Glutamatergic neuron (in vitro differentiated cells): ENCODE measurements around the gene SNX30. TPM values are rescaled to one million over a fixed set of nuclear protein-coding genes. Genes with fewer than 3 reads are reported as not detected.

Experiments used
- DNase-seq: peaks from one replicate; pipeline ENCODE4 v3.0.0; 2022
- H3K27ac Mint-ChIP-seq: one replicate; pipeline ENCODE4 v1.8.0; 2020; ENCODE audit warnings: mild to moderate bottlenecking, mixed read lengths, inconsistent platforms; ENCODE audit not compliant: unreplicated experiment
- H3K27me3 Mint-ChIP-seq: one replicate; pipeline ENCODE4 v1.8.0; 2020; ENCODE audit warnings: mild to moderate bottlenecking, moderate library complexity, mixed read lengths, inconsistent platforms; ENCODE audit not compliant: unreplicated experiment
- H3K36me3 Mint-ChIP-seq: one replicate; pipeline ENCODE4 v1.8.0; 2020; ENCODE audit warnings: mild to moderate bottlenecking, mixed read lengths, inconsistent platforms; ENCODE audit not compliant: unreplicated experiment
- H3K4me1 Mint-ChIP-seq: one replicate; pipeline ENCODE4 v1.8.0; 2020; ENCODE audit warnings: mild to moderate bottlenecking, low read depth, mixed read lengths, inconsistent platforms; ENCODE audit not compliant: unreplicated experiment
- H3K4me3 Mint-ChIP-seq: one replicate; pipeline ENCODE4 v1.8.0; 2020; ENCODE audit warnings: mild to moderate bottlenecking, mixed read lengths, inconsistent platforms; ENCODE audit not compliant: unreplicated experiment
- H3K9me3 Mint-ChIP-seq: one replicate; pipeline ENCODE4 v1.8.0; 2020; ENCODE audit warnings: mild to moderate bottlenecking, moderate library complexity, mixed read lengths, inconsistent platforms; ENCODE audit not compliant: unreplicated experiment
- total RNA-seq: library from RNA; stranded (reverse); fragmentation: NEBNext Ultra II Directional; extraction: Animal tissue kit (Norgen Biotek cat#: 25700); gene quantifications from one replicate; pipeline ENCODE4 v1.2.1, GENCODE V29; 2021; ENCODE audit not compliant: unreplicated experiment
- TF ChIP-seq, protein P1 (sequence below): fragments of 200-600 bp; sonication (generic); IDR thresholded peaks from one replicate; pipeline ENCODE4 v1.5.0; 2021; ENCODE audit not compliant: partially characterized antibody, unreplicated experiment

Gene SNX30
- total RNA-seq, 1 donor from 2014 or later, result 41.7 TPM

DNA sequence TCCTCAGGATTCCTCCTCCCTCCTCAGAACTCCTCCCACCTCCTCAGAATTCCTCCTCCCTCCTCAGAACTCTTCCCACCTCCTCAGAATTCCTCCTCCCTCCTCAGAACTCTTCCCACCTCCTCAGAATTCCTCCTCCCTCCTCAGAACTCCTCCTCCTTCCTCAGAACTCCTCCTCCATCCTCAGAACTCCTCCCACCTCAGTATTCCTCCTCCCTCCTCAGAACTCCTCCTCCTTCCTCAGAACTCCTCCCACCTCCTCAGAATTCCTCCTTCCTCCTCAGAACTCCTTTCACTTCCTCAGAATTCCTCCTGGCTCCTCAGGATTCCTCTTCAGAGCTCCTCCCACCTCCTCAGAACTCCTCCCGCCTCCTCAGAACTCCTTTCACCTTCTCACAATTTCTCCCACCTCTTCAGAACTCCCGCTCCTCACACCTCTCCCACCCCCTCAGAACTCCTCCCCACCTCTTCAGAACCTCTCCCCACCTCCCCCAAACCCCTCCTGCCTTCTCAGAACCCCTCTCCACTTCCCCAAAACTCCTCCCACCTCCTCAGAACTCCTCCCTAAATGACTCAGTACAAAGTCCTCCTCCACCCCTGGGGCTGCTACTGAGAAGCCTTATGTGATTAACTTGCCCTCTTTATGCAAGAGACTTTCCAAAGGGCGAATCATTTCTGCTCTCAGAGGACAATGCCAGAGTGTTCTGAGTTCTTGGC lies 116.9 kb downstream of the SNX30 start:
- H3K9me3 Mint-ChIP-seq, result peaks cover 3% of the 10 kb centered on the region
- peaks cover 33% of the 10 kb centered on the region for H3K4me1 Mint-ChIP-seq
- H3K36me3 Mint-ChIP-seq, result no peaks in the 10 kb centered on the region
- no peak overlapping the region for H3K27ac Mint-ChIP-seq
- no peak for DNase-seq
- TF ChIP-seq, protein P1, sequence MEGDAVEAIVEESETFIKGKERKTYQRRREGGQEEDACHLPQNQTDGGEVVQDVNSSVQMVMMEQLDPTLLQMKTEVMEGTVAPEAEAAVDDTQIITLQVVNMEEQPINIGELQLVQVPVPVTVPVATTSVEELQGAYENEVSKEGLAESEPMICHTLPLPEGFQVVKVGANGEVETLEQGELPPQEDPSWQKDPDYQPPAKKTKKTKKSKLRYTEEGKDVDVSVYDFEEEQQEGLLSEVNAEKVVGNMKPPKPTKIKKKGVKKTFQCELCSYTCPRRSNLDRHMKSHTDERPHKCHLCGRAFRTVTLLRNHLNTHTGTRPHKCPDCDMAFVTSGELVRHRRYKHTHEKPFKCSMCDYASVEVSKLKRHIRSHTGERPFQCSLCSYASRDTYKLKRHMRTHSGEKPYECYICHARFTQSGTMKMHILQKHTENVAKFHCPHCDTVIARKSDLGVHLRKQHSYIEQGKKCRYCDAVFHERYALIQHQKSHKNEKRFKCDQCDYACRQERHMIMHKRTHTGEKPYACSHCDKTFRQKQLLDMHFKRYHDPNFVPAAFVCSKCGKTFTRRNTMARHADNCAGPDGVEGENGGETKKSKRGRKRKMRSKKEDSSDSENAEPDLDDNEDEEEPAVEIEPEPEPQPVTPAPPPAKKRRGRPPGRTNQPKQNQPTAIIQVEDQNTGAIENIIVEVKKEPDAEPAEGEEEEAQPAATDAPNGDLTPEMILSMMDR, result no peak
- H3K4me3 Mint-ChIP-seq, result no peak overlapping the region
- peaks cover 2% of the 10 kb centered on the region for H3K27me3 Mint-ChIP-seq

GRCh38 chr9:112868461-112868860 lies 117.9 kb downstream of the SNX30 start:
- peaks cover 3% of the 10 kb centered on the region for H3K9me3 Mint-ChIP-seq
- H3K4me3 Mint-ChIP-seq, result no peak overlapping the region
- TF ChIP-seq, protein P1, result no peak
- peaks cover 33% of the 10 kb centered on the region for H3K4me1 Mint-ChIP-seq
- peak overlapping the region; percentile 52 for H3K27ac Mint-ChIP-seq
- H3K36me3 Mint-ChIP-seq, result no peaks in the 10 kb centered on the region
- no peak for DNase-seq
- H3K27me3 Mint-ChIP-seq, result peaks cover 2% of the 10 kb centered on the region

DNA sequence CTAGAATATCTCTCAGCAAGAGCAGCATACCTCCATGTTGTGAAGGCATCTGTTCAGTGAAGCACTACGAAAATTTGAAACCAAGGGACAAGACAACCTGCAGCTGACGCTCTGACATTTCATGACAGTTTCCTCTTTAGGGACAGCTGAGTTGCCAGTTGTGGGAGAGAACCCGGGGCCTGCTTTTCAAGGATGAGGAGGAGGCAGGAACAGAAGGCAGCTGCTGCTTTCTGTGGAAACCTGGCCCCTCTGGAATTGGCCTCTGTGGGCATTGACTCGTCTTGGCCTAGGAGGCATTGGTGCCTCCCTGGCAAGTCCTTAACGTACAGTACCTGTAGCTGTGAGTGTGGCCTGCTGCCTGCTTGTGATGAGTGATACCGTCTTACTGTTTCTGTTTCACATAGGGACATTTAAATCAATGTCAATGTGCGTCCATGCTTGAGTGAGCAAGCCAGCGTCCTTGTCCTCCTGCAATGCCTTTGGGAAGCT lies 118.5 kb downstream of the SNX30 start:
- peak overlapping the region; percentile 39 for H3K4me3 Mint-ChIP-seq
- no peaks in the 10 kb centered on the region for H3K27me3 Mint-ChIP-seq
- H3K9me3 Mint-ChIP-seq, result no peaks in the 10 kb centered on the region
- H3K27ac Mint-ChIP-seq, result peak overlapping the region; percentile 52
- H3K36me3 Mint-ChIP-seq, result no peaks in the 10 kb centered on the region
- TF ChIP-seq, protein P1, result no peak
- peaks cover 33% of the 10 kb centered on the region for H3K4me1 Mint-ChIP-seq
- DNase-seq, result peak; percentile 34

DNA sequence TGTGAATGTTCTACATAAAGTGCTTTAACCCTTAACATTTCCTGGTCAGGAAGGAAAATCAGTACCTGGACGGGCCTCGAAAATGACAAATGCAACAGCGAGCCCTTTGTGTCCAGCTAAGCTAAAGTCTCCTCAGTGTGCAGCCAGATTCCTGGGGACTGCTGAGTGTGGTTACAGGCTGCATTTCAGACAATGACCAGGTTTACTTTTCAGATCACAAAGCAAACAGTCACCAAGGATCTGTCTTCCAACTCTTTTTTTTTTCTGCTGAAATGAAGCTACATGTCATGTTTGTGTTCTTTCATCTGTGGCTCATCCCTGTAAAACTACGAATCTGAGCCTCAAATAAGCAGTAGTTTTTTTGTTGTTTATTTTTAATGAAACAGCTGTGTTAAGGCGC lies 119.4 kb downstream of the SNX30 start:
- no peaks in the 10 kb centered on the region for H3K9me3 Mint-ChIP-seq

DNA sequence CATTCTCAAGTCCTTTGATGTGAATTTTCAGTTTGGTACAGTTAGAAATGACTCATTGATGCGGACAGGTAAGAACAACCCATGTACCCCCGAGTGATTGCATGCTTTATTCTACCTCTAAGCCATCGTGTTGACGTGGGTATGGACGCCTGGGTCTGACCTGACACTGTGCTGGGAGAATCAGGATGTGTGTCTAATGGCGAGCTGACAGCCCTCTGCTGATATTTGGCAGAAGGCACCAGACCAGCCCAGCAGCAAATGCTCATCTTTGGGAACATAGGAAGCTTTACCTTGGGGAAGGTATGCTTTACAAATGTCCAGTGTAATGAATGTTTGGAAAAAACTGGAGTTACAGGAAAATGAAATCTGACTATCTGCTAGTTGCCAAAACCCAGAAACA lies 120.0 kb downstream of the SNX30 start:
- Mint-ChIP-seq H3K27ac (no peak overlapping the region), H3K4me1 (peaks cover 33% of the 10 kb centered on the region)

More for the DNA sequence above, 119.4 kb downstream of the SNX30 start:
- TF ChIP-seq, protein P1, result no peak
- H3K36me3 Mint-ChIP-seq, result no peaks in the 10 kb centered on the region
- H3K27me3 Mint-ChIP-seq, result no peaks in the 10 kb centered on the region
- peaks cover 33% of the 10 kb centered on the region for H3K4me1 Mint-ChIP-seq
- DNase-seq, result no peak
- H3K27ac Mint-ChIP-seq, result no peak overlapping the region
- no peak overlapping the region for H3K4me3 Mint-ChIP-seq

More for the DNA sequence above, 120.0 kb downstream of the SNX30 start:
- no peaks in the 10 kb centered on the region for H3K27me3 Mint-ChIP-seq
- TF ChIP-seq, protein P1, result no peak
- no peaks in the 10 kb centered on the region for H3K9me3 Mint-ChIP-seq
- H3K4me3 Mint-ChIP-seq, result no peak overlapping the region
- no peak for DNase-seq
- no peaks in the 10 kb centered on the region for H3K36me3 Mint-ChIP-seq
